GM23338 (cell line): Measurements from ENCODE around the gene ADAMTS4. TPM values are rescaled to one million over a fixed set of nuclear protein-coding genes. Genes with fewer than 3 reads are reported as not detected.

ENCODE experiments used
- CREB1 ChIP-seq: fragments of 250-450 bp; sonication (Bioruptor Pico); IDR thresholded peaks from 2 replicates; pipeline ENCODE4 v1.5.0; 2020; ENCODE audit warnings: low read depth, mild to moderate bottlenecking, moderate library complexity
- CTCF ChIP-seq, 2 experiments: fragments of 200-600 bp in 1 of 2; sonication (generic) in 1 of 2; conservative IDR thresholded peaks; 2 replicates each; pipeline versions ENCODE4 v1.5.1 to v1.6.1; 2016 to 2017; ENCODE audit warnings: antibody characterized with exemption in 2 of 2, low read depth in 2 of 2, mild to moderate bottlenecking in 2 of 2, moderate library complexity in 1 of 2
- ETS1 ChIP-seq: IDR thresholded peaks from 2 replicates; pipeline ENCODE4 v1.6.1; 2016; ENCODE audit warnings: antibody characterized with exemption
- NANOG ChIP-seq: IDR thresholded peaks from 2 replicates; pipeline ENCODE4 v1.6.1; 2016; ENCODE audit warnings: antibody characterized with exemption, borderline replicate concordance
- STAT1 ChIP-seq: IDR thresholded peaks from one replicate; pipeline ENCODE4 v1.6.1; 2016; ENCODE audit warnings: antibody characterized with exemption; ENCODE audit not compliant: unreplicated experiment
- ZNF331 ChIP-seq: fragments of 250-450 bp; sonication (Bioruptor Pico); IDR thresholded peaks from 2 replicates; pipeline ENCODE4 v1.5.0; 2020; ENCODE audit warnings: low read depth, mild to moderate bottlenecking, moderate library complexity
- ZNF462 ChIP-seq: fragments of 250-450 bp; sonication (Bioruptor Pico); IDR thresholded peaks from 2 replicates; pipeline ENCODE4 v1.5.0; 2020; ENCODE audit warnings: mild to moderate bottlenecking, moderate library complexity
- microRNA-seq: library from miRNA; unstranded; fragments of <30 nt; microRNA quantifications from one replicate; pipeline ENCODE4, GENCODE V29; 2017
- polyA plus RNA-seq: library from polyadenylated mRNA; unstranded; fragments of >200 nt; fragmentation: Nextera tagmentation; extraction: Ambion mirVana; gene quantifications from 2 replicates; pipeline ENCODE4 v1.2.1, GENCODE V29; 2016
- small RNA-seq: library from RNA; depleted of rRNA; stranded (forward); fragments of <200 nt; gene quantifications from one replicate; pipeline ENCODE3, GENCODE V24; 2014; ENCODE audit warnings: low replicate concordance
- total RNA-seq: library from RNA; depleted of rRNA; stranded (reverse); fragments of >200 nt; shearing (Covaris generic); gene quantifications from 2 replicates; pipeline ENCODE4 v1.2.3, GENCODE V29; 2014; rRNA removed

ADAMTS4 gene
- total and polyA plus RNA-seq, 2 experiments from 2014 or later, result 1.3 to 5.2 TPM

- TF ChIP-seq ZNF462 (CRISPR knock-in tag) (no peak), CREB1 (no peak), CTCF (conservative IDR thresholded peaks at IDR 0.05; ENCODE audit: low read depth in 2 of 2) (no peak), STAT1 (no peak), ZNF331 (no peak), ETS1 (no peak), NANOG (no peak)
These were observed 61.0 kb downstream of the ADAMTS4 start (continued) for GRCh38 chr1:161137881-161138280.

Small RNA genes within 50 kb of the gene (microRNA-seq; reads per million reads assigned to microRNA genes)
- gene MIR5187, result not detected

Small RNA genes within 50 kb of the gene (small RNA-seq; reads per million reads assigned to genes)
- gene RF01225, result not detected

Other genes starting within 250 kb of the ADAMTS4 start
- 7.0 and 12.8 TPM in 2 replicates for gene ITLN2, start 244.2 kb downstream of the ADAMTS4 start, total RNA-seq
- gene ITLN2, start 244.2 kb downstream of the ADAMTS4 start, polyA plus RNA-seq, result 7.2 and 8.0 TPM in 2 replicates
- gene F11R, start 177.9 kb downstream of the ADAMTS4 start, total RNA-seq, result 169 and 194 TPM in 2 replicates
- 51.0 and 51.8 TPM in 2 replicates for gene F11R, start 177.9 kb downstream of the ADAMTS4 start, polyA plus RNA-seq
- 94.9 and 102 TPM in 2 replicates for gene TSTD1, start 160.1 kb downstream of the ADAMTS4 start, total RNA-seq
- gene TSTD1, start 160.1 kb downstream of the ADAMTS4 start, polyA plus RNA-seq, result 244 and 257 TPM in 2 replicates
- gene USF1, start 153.1 kb downstream of the ADAMTS4 start, total RNA-seq, result 71.7 and 74.8 TPM in 2 replicates
- 23.6 and 23.8 TPM in 2 replicates for gene USF1, start 153.1 kb downstream of the ADAMTS4 start, polyA plus RNA-seq
- gene ARHGAP30, start 129.2 kb downstream of the ADAMTS4 start, total RNA-seq, result 0.19 TPM in 1 of 2 replicates, not detected in the other
- gene ARHGAP30, start 129.2 kb downstream of the ADAMTS4 start, polyA plus RNA-seq, result 0.45 and 1.0 TPM in 2 replicates
- gene NECTIN4, start 109.5 kb downstream of the ADAMTS4 start, total RNA-seq, result not detected in 2 replicates
- gene NECTIN4, start 109.5 kb downstream of the ADAMTS4 start, polyA plus RNA-seq, result 0.16 and 0.42 TPM in 2 replicates
- 5.6 and 6.3 TPM in 2 replicates for gene KLHDC9, start 100.7 kb downstream of the ADAMTS4 start, total RNA-seq
- gene KLHDC9, start 100.7 kb downstream of the ADAMTS4 start, polyA plus RNA-seq, result 6.6 and 7.2 TPM in 2 replicates
- 19.7 and 45.6 TPM in 2 replicates for gene PFDN2, start 81.0 kb downstream of the ADAMTS4 start, total RNA-seq
- gene PFDN2, start 81.0 kb downstream of the ADAMTS4 start, polyA plus RNA-seq, result 352 and 395 TPM in 2 replicates
- gene NIT1, start 80.9 kb downstream of the ADAMTS4 start, total RNA-seq, result 29.7 and 35.9 TPM in 2 replicates
- 38.0 and 43.0 TPM in 2 replicates for gene NIT1, start 80.9 kb downstream of the ADAMTS4 start, polyA plus RNA-seq
- gene DEDD, start 66.4 kb downstream of the ADAMTS4 start, total RNA-seq, result 30.2 and 35.3 TPM in 2 replicates
- gene DEDD, start 66.4 kb downstream of the ADAMTS4 start, polyA plus RNA-seq, result 20.7 and 22.8 TPM in 2 replicates
- gene UFC1, start 45.1 kb downstream of the ADAMTS4 start, total RNA-seq, result 41.4 and 57.5 TPM in 2 replicates
- gene UFC1, start 45.1 kb downstream of the ADAMTS4 start, polyA plus RNA-seq, result 74.5 and 77.0 TPM in 2 replicates
- 17.0 and 25.6 TPM in 2 replicates for gene USP21, start 39.6 kb downstream of the ADAMTS4 start, total RNA-seq
- 17.9 and 20.0 TPM in 2 replicates for gene USP21, start 39.6 kb downstream of the ADAMTS4 start, polyA plus RNA-seq
- 24.7 and 26.5 TPM in 2 replicates for gene PPOX, start 32.6 kb downstream of the ADAMTS4 start, total RNA-seq
- 39.6 and 46.2 TPM in 2 replicates for gene PPOX, start 32.6 kb downstream of the ADAMTS4 start, polyA plus RNA-seq
- 32.4 and 35.8 TPM in 2 replicates for gene B4GALT3, start 21.5 kb downstream of the ADAMTS4 start, total RNA-seq
- 23.3 and 24.2 TPM in 2 replicates for gene B4GALT3, start 21.5 kb downstream of the ADAMTS4 start, polyA plus RNA-seq
- 94.7 and 131 TPM in 2 replicates for gene NDUFS2, start 3.3 kb upstream of the ADAMTS4 start, total RNA-seq
- gene NDUFS2, start 3.3 kb upstream of the ADAMTS4 start, polyA plus RNA-seq, result 54.0 and 56.7 TPM in 2 replicates
- gene FCER1G, start 16.2 kb upstream of the ADAMTS4 start, total RNA-seq, result 0.74 TPM in 1 of 2 replicates, not detected in the other
- gene FCER1G, start 16.2 kb upstream of the ADAMTS4 start, polyA plus RNA-seq, result 0.57 and 1.1 TPM in 2 replicates
- gene APOA2, start 24.6 kb upstream of the ADAMTS4 start, total RNA-seq, result not detected in 2 replicates
- gene APOA2, start 24.6 kb upstream of the ADAMTS4 start, polyA plus RNA-seq, result 2.7 TPM in 1 of 2 replicates, not detected in the other
- gene TOMM40L, start 27.0 kb upstream of the ADAMTS4 start, total RNA-seq, result 12.9 and 22.3 TPM in 2 replicates
- gene TOMM40L, start 27.0 kb upstream of the ADAMTS4 start, polyA plus RNA-seq, result 5.9 and 6.8 TPM in 2 replicates
- gene NR1I3, start 39.1 kb upstream of the ADAMTS4 start, total RNA-seq, result not detected in 2 replicates
- gene NR1I3, start 39.1 kb upstream of the ADAMTS4 start, polyA plus RNA-seq, result 0.40 and 0.50 TPM in 2 replicates
- gene PCP4L1, start 59.7 kb upstream of the ADAMTS4 start, total RNA-seq, result 1.4 and 3.8 TPM in 2 replicates
- gene PCP4L1, start 59.7 kb upstream of the ADAMTS4 start, polyA plus RNA-seq, result 1.7 and 2.2 TPM in 2 replicates
- gene MPZ, start 110.9 kb upstream of the ADAMTS4 start, total RNA-seq, result 1.6 and 1.9 TPM in 2 replicates
- gene MPZ, start 110.9 kb upstream of the ADAMTS4 start, polyA plus RNA-seq, result 2.2 and 4.0 TPM in 2 replicates
- 84.4 and 126 TPM in 2 replicates for gene SDHC, start 115.3 kb upstream of the ADAMTS4 start, total RNA-seq
- gene SDHC, start 115.3 kb upstream of the ADAMTS4 start, polyA plus RNA-seq, result 107 and 141 TPM in 2 replicates
- gene CFAP126, start 168.8 kb upstream of the ADAMTS4 start, total RNA-seq, result not detected in 2 replicates
- not detected in 2 replicates for gene CFAP126, start 168.8 kb upstream of the ADAMTS4 start, polyA plus RNA-seq